CD4-positive, alpha-beta T cell treated with Interferon gamma for 1 hour (primary cell): Measurements from ENCODE around the gene RWDD1.
A peak's percentile ranks its signal among the peaks of the same experiment; 100 is the strongest.

Experiments used
- DNase-seq: peaks from one replicate; pipeline ENCODE4 v3.0.0-alpha.2; 2020

RWDD1 gene, protein sequence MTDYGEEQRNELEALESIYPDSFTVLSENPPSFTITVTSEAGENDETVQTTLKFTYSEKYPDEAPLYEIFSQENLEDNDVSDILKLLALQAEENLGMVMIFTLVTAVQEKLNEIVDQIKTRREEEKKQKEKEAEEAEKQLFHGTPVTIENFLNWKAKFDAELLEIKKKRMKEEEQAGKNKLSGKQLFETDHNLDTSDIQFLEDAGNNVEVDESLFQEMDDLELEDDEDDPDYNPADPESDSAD

DNA sequence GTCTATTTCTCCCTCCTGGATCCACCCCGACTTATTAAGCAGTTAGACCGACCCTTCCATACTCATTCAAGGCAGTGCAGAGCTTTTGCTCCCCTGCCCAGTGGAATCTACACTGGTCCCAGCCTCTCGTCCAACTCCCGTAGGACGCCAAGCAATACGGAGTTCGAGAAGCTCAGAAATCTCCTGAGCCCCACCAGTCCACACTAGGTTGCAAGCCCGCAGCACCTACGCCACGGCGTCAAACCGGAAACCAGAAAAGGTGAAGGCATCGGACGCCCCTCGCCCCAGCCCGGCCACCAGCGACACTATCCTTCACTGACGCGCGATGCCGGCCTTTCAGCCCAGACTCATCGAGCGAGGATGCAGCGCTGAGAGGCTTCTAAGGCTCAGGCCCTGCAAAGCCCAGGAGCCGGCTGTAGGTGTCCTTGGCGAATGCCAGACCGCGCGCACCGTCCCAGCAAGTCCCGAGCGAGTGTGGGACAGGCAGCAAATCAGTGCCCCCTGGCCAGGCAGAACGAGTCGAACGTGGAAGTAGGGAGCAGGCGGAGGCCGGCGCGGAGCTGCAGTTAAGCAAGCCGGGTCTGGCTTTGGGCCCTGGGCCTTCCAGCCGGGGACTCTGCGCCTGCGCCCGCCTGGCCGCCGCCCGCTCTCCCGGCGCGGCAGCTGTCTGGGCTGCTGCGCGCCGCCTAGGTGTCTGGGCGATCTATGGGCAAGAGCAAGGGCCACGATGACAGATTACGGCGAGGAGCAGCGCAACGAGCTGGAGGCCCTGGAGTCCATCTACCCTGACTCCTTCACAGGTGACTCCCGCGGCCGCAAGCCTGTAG is at the start of gene RWDD1:
TSS of gene RWDD1 (plus strand) at position 649 of the 827 bp plus-strand sequence. CDS start at position 728, 79 bp downstream.
- peak; percentile 99 for DNase-seq

DNA sequence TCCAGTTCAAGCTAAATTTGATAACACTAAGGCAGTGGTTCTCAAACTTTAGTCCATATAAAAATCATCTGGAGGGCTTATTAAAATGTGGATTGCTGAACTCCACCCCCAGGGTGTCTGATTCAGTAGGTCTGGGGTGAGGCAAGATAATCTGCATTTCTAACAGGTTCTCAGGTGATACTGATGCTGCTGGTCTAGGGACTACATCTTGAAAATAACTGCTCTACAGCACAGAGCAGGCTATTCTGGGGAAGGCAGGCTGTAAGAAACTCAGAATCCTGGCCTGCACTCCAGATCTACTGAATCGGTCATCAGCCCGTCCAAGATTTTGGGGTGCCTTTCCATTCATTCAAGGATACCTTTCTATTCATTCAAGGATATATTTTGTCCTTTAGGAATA is 48.4 kb upstream of the RWDD1 start:
- no peak for DNase-seq

DNA sequence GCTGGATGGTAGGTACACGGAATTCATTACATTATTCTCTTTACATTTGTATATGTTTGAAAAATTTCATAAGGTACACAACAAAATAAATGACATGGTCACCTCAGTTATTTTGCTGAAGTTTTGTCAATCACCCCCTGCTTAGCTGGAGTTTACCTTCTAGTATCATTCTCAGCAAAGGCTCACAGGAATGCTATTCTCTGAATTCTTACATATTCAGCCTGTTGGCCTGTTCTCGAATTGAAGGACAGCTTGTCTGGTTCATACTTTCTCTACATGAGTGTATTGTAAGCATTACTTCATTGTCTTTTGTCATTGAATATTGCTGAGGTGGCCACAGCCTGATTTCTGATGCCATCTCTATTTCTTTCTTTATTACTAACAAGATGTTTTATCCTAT is 47.1 kb upstream of the RWDD1 start:
- no peak for DNase-seq

DNA sequence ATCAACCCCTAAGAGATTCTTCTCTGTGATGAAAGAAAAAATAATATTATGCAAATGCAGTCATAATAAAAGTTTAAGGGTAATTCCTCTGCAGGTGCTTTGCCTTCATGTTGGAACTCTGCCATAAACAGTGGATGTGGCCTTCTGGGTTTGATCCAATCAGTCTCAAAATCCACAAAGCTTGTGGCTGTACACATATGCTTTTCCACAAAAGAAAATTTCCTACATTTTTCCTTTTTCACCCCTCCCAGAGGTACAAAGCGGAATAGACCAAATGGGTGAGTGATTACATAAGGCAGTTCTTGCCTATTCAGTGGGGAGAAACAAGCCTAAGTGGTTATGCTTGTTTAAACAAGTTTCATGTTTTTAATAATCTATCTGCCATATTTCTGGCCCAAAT is 43.2 kb upstream of the RWDD1 start:
- DNase-seq, result no peak

DNA sequence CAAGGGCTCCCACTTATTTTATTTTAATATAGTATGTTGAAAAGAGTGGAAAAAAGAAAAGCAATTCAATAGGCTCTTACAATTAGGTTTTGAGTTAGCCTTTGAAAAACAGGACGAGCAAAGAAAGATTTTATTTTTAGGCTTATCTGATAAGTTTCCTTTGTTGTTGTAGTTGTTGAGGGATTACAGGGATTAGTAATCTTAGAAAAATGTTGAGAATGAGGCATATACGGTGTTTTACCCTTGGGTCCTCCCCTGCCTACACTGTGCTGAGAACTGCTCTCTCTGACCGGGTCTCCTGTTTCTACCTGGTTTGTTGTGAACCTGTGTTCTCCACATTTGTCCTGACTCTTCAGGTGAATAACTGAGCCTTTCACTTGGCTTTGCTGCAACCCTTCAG is 42.5 kb upstream of the RWDD1 start:
- no peak for DNase-seq

DNA sequence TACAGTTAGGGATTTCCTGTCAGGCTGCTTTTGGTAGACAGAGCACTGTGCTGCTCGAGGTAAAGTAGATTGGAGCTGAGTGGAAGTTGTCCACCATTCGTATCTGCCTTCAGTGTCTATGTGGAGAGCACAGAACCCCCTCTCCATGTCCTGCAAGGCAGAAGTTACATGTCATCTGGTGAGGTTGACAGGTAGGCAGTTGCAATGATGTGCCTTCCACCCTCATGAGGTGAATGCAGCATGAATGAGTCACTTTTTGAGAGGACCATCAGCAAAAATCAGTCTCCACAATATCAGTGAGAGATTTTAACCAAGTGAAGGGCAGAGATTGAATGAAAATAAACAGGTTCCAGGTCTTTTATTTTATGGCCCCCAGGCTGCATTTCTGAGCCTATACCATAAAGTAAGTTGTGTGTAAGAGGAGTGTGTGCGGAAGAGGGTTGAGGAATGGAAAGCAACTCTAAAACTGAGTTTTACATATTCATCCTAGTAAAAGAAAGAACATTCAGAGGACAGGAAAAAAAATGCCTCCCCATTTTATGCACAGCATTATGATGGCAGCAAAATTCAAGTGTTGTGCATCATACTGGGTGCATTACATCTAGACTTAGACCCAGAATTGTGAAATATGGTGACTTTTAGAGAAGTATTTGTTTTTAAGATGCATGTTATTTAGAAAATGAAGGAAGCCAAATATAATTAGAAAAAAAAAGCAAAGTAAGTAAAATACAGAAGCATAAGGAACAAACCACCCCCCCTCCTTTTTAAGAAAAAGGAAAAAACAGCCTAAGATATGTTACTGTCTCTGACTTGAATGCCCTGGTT is 41.6 kb upstream of the RWDD1 start:
- no peak for DNase-seq

DNA sequence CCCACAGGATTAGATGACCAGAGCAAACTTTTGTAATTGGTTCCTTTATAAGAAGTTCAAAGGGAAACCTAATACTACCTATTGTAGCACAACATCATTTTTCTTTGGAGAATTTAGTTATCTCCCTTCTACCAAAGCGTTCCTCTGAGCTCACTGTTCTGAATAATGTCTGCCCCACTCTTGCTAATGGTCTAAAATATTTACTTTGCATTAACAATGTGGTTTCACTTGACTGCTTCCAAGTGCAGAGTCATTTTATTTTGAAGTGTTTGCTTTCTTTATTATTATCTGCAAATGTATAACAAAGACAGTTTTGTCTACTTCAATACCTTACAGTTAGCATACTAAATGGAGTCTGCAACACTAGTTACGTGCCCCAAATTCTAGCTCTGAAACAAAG is 40.9 kb upstream of the RWDD1 start:
- DNase-seq, result no peak

DNA sequence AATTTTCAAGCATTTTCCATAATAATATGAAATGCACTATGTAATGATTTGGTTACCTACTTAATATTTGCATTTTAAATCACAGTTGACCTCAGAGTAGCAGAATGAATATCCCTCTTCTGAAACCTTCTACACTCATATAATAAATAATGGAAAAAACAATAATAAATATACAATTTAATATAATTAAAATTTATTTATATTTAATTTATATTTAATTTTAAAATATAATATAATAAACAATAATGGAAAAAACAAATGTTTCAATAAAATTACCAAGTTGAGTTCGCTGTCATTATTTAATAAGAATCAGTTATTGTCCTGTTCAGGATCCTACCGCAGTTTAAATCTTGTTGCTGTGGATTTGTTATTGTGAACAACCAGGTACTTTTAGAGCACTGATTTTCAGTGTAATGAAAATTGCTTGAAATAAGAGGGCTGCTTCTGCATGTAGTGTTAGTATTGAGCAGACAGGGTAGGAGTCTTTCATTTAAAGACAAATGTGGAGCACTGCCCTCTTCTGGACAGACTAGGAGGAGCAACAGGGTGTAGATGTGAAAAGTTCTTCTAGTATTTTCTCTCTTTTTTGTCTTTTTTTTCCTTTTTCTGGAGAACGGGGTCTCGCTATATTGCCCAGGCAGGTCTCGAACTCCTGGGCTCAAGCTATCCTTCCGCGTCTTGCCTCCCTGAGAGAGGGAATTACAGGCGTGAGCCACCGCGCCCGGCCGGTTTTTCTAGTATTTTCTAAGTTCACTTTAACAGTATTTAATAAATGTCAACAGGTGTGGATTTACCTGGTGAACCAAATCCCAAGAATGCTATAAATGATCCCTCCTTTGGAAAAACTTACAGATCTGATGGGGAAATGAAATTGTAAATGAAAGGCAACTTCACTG is 39.4 kb upstream of the RWDD1 start:
- peak; percentile 37 for DNase-seq

DNA sequence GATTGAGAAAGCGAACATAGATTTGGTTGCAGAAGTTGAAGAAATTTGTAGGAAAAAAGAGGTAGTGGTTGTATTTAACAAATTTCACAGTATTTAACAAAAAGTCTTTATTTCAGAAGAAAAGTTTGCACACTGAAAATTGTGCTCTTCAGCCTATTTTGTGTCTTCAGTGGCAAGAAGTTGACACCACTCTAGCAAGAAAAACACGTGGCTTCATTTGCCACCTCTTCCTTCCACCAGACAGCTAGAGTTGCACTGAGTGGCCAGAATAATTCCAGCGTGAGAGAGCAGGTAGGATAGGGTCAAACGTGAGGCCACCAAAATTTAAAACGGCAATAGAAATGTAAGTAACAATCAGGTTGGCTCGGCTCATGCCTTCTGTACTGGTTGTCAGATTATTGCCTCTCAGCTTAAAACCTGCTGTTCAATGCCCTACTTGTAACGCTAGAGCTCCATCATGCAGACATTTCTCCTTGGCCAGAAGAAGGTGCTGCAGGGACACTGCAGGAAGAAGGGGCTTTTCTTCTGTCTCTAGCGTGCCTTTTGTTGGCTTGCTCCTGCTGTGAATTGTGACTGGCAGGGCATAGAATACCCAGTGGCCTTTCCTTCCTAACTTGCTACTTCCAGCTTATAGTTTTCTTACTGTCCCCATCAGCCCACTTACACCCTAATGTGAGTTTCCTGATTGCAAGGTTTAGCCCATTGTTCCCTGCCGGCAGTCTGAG is 37.9 kb upstream of the RWDD1 start:
- DNase-seq, result no peak

DNA sequence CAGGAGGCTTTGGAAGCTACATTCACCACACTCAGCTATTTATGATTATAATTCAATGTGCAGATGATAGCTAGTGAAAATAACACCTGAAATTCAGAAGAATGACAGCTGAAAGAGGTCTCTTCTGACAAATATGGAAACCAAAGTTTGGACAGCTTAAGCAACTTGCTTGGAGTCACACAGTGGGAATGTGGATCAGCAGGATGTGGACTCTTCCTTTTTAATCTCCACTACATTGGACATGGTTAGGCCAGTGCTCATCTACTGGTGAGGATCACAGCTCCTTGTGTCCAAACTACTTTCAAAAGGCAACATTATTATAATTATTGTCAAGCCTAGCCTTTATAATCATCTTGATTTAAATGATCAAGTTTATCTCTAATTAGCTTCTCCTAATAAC is 36.2 kb upstream of the RWDD1 start:
- DNase-seq, result no peak

DNA sequence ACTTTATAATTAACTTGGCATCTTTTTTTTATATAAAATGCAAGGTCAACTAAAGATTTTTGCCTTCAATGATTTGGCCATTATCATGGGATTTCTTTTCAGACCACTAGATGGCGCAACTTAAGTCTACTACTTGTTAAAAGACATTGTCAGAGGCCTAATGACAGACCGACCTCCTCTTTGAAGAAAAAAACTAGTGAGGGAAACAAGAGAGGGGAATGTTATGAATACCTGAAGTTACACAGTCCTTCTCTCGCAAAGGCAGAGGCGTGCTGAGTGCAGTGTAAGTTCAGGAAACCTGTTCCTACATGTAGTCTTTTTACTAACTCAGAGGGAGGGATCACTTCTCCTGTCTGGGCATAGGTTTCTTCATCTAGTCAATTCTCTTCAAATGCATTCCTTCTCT is 35.1 kb upstream of the RWDD1 start:
- DNase-seq, result no peak

DNA sequence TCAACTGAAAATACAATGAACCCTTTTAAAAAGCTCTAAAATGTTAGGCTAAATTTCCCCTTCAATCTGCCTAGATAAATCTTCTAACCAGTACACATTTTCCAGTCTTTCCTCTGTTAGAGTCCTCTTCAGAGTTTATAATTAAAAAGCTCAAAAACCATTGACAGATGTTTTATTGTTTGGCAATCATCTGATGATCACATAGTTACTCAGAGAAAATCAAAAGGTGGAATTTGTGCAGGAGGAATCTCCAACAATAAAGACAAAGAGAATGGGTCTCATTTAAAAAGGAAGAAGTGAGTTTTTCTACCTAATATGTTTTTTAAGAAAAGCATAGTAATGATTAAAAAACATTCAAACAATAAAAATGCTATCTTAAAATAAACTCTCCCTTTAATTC is 28.9 kb upstream of the RWDD1 start:
- DNase-seq, result no peak

DNA sequence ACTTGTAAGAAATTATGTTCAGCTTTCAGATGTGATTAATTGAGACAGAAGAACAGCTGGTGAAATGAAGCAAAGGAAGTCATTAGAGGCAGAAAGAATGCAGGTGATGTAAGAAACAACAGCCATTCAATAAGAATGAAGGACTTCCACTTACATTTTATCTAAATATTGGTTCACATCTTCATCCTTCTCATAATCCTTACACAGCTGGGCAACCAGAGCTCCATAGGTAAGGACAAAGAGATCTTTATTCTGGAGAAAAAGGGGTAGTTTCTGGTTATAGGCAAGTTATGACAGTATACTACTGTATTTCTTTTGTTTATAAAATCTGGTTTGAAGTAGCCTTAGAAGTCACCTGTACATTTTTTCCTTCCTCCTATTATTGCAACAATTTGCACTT is 28.2 kb upstream of the RWDD1 start:
- DNase-seq, result no peak

DNA sequence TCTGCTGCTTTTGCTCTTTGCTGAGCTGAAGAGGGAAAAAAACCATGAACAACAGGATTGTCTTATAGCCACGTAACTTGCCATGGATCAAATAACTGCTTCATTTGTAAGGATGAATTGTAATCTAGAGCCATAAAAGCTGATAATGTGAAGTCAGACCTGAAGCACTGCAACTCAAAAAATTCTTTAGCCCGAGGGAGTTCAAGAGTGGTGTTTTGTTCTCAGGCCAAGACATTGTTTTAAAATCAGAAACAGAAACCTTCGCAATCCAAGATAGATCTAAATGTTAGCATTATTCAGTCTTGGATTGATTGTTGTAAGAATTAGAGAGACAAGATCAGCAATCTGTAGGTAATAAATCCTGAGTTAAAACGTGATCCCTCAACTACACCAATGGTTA is 25.7 kb upstream of the RWDD1 start, which contains the start of gene TRAPPC3L:
TSS of gene TRAPPC3L (minus strand) at position 34 of the 400 bp plus-strand sequence. CDS start 170 bp downstream, outside the sequence.
- DNase-seq, result no peak

DNA sequence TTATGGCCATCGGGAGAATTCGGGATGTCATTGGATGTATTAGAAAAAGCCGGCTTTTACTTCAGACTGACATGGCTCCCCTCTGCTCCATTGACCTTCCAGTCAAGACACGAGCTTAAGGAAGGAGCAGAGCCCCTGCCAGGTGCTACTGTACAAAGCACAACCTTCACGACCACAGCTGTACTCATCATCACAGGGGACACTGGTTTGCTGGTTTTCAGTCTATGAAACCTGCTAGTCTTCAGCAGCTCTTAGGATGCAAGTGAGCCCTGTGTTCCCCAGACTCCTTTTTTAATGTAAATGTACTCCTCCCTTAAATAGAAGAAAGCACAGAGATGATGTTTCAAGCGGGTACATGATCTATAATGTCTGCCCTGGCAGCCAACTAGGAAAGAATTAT is 23.9 kb upstream of the RWDD1 start:
- no peak for DNase-seq

DNA sequence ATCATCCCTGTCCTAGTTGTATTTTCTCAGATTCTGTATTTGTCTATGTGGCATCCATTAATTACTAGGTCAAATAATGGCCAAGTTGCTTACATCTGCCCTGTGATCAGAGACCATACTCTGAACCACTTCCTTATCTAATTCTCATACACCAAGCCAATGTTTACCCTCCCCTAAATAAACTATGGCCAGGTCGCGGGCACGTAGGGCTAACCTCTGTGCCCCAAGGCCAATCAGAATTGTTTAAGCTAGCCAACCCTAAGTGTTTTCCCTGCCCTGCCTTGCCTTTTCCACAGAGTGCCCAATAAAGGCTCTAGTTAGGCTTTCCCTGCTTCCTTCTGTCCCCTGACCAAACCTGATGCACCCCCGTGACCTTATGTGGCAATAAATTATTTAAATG is 20.5 kb upstream of the RWDD1 start:
- DNase-seq, result no peak

DNA sequence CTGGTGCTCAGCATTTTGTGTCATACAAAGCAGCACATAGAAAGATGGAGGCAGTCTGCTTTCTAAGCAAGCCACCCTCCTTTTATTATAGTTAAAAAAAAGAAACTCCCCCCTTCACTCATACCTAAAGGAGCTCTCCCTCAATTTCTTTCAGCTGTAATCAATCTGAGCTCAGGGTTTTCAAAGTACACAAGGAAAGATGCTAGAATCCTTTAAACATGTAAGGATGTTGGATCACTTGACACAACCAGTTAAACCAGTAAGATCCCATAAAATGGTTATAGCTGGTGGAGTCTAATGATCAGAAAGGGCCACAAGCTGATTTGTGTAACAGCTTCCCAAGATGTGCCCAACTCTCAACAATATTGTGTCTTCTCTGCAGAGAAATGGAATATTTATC is 17.9 kb upstream of the RWDD1 start, which contains the start of gene CALHM4:
TSS of gene CALHM4 (plus strand) at position 301 of the 400 bp plus-strand sequence. CDS start at position 344, 43 bp downstream.
- no peak for DNase-seq

DNA sequence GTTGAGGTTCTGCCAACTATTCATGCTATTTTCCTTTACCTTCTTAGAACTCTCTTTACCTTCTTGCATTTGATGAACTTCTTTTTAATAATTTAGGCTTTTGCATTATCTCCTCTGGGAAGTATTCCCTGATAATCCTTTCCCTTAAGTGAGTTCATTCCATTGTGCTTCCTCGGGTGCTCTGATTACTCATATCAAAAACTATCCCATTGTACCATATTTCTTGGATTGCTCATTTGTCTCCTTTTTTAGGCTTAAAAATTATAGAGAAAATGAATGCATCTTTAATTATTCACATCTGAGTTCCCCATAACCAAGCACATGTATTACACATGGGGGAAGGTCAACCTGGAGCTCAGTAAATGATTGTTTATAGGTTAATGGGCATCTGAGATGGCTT is 15.2 kb upstream of the RWDD1 start:
- DNase-seq, result no peak

DNA sequence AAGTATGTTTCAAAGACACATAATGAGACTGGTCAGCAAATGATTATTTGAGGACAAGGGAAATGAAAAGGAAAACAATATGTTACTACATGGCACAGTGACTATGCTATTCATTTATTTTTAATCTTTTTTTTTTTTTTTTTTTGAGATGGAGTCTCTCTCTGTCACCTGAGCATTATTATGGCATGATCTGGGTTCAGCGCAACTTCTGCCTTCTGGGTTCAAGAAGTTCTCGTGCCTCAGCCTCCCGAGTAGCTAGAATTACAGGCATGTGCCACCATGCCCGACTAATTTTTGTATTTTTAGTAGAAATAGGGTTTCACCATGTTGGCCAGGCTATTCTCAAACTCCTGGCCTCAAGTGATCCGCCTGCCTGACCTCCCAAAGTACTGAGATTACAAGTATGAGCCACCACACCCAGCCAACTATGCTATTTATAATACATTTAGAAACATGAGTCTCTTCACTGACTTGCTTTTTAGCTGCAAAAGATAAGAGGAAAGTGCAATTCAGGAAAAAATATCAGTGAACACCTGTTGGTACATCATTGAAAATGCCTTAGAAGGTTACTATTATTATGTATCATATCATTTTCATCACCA is 14.4 kb upstream of the RWDD1 start:
- no peak for DNase-seq

DNA sequence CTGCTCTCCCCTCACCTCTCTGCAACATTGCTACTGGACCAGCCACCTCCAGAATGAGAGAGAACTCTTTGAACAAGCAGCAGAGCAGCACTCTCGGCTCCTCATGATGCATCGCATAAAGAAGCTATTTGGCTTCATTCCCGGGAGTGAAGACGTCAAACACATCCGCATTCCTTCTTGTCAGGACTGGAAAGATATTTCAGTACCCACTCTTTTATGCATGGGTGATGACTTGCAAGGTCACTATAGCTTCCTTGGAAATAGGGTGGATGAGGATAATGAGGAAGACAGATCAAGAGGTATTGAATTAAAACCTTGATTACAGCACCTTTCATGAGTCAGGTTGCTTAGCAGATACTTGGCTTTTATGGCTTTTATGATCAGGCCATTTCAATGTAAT is 13.4 kb upstream of the RWDD1 start:
- no peak for DNase-seq

DNA sequence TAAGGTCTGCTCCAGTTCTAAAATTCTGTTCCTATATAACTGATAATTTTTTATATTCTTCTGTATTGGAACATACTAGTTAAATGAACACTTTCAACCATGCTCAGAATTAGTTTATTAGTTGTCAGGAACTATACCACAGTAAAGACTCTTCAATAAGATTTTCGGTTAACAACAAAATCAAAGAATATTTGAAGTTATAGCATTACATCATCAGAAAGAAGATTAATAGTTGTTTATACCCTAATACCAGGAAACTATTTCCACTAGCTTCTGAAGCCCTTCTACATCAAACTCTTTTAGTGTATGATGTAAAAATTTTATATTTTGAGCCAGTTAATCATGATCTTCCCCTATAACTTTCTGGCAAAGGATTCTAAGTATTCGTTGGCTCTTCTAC is 11.2 kb upstream of the RWDD1 start:
- no peak for DNase-seq
